Large intestine (tissue), 12 donors: ENCODE measurements around the gene FAM241A. TPM values are rescaled to one million over a fixed set of nuclear protein-coding genes. Genes with fewer than 3 reads are reported as not detected.

Source experiments
- DNase-seq, 2 donors: peaks; one replicate each; pipeline versions ENCODE4 v3.0.0 to v3.0.0-alpha.2; 2013
- H3K27ac ChIP-seq: one replicate; pipeline ENCODE4 v1.5.1; 2013; ENCODE audit warnings: low read length
- H3K27me3 ChIP-seq: 2 replicates; pipeline ENCODE4 v1.6.1; 2013; ENCODE audit warnings: low read length; ENCODE audit not compliant: control insufficient read depth, insufficient read depth
- H3K36me3 ChIP-seq: 2 replicates; pipeline ENCODE4 v1.6.1; 2013; ENCODE audit warnings: low read length; ENCODE audit not compliant: control insufficient read depth, insufficient read depth
- H3K4me1 ChIP-seq: one replicate; pipeline ENCODE4 v1.6.1; 2013; ENCODE audit warnings: low read length; ENCODE audit not compliant: control insufficient read depth, insufficient read depth
- H3K4me3 ChIP-seq: one replicate; pipeline ENCODE4 v1.5.1; 2013; ENCODE audit warnings: low read length
- H3K9me3 ChIP-seq: one replicate; pipeline ENCODE4 v1.6.1; 2013; ENCODE audit warnings: mild to moderate bottlenecking, low read depth, low read length, moderate library complexity; ENCODE audit not compliant: control insufficient read depth
- WGBS: methylation state at CpG from one replicate; pipeline ENCODE4 v1.1.5; 2013; ENCODE audit warnings: low lambda C conversion rate; ENCODE audit not compliant: insufficient coverage; 5-methylcytosine and 5-hydroxymethylcytosine counted together
- long read RNA-seq, 11 donors: transcript quantifications; one replicate each; lab custom pipeline, GENCODE V29; 2026
- polyA plus RNA-seq: library from polyadenylated mRNA; unstranded; fragments of 120-200 nt; gene quantifications from one replicate; pipeline ENCODE4 v1.2.1, GENCODE V29; 2013

FAM241A gene
- polyA plus RNA-seq: 1.3 TPM
- long read RNA-seq, donor 1, full-length matches to known transcripts: 4 of 4 reads
- long read RNA-seq, donor 1, partial matches to known transcripts: 0 of 4 reads
- long read RNA-seq, donor 1, other reads (novel, unspliced or antisense): 0 of 4 reads
- long read RNA-seq, donor 2, full-length matches to known transcripts: 6 of 6 reads
- long read RNA-seq, donor 2, partial matches to known transcripts: 0 of 6 reads
- long read RNA-seq, donor 2, other reads (novel, unspliced or antisense): 0 of 6 reads
- long read RNA-seq, donor 3, full-length matches to known transcripts: 8 of 8 reads
- long read RNA-seq, donor 3, partial matches to known transcripts: 0 of 8 reads
- long read RNA-seq, donor 3, other reads (novel, unspliced or antisense): 0 of 8 reads
- long read RNA-seq, donor 4, full-length matches to known transcripts: 1 of 1 reads
- long read RNA-seq, donor 4, partial matches to known transcripts: 0 of 1 reads
- long read RNA-seq, donor 4, other reads (novel, unspliced or antisense): 0 of 1 reads
- long read RNA-seq, donor 5, full-length matches to known transcripts: 4 of 4 reads
- long read RNA-seq, donor 5, partial matches to known transcripts: 0 of 4 reads
- long read RNA-seq, donor 5, other reads (novel, unspliced or antisense): 0 of 4 reads
- long read RNA-seq, donor 6, full-length matches to known transcripts: 11 of 11 reads
- long read RNA-seq, donor 6, partial matches to known transcripts: 0 of 11 reads
- long read RNA-seq, donor 6, other reads (novel, unspliced or antisense): 0 of 11 reads
- long read RNA-seq, donor 7, full-length matches to known transcripts: 5 of 5 reads
- long read RNA-seq, donor 7, partial matches to known transcripts: 0 of 5 reads
- long read RNA-seq, donor 7, other reads (novel, unspliced or antisense): 0 of 5 reads
- long read RNA-seq, donor 8, full-length matches to known transcripts: 8 of 8 reads
- long read RNA-seq, donor 8, partial matches to known transcripts: 0 of 8 reads
- long read RNA-seq, donor 8, other reads (novel, unspliced or antisense): 0 of 8 reads
- long read RNA-seq, donor 9: 0 reads
- long read RNA-seq, donor 10, full-length matches to known transcripts: 4 of 4 reads
- long read RNA-seq, donor 10, partial matches to known transcripts: 0 of 4 reads
- long read RNA-seq, donor 10, other reads (novel, unspliced or antisense): 0 of 4 reads
- long read RNA-seq, donor 11, full-length matches to known transcripts: 6 of 6 reads
- long read RNA-seq, donor 11, partial matches to known transcripts: 0 of 6 reads
- long read RNA-seq, donor 11, other reads (novel, unspliced or antisense): 0 of 6 reads

- Histone ChIP-seq H3K27ac (peak within 1 kb of the TSS; percentile 71), H3K9me3 (peaks cover 5% of the 10 kb centered on the region), H3K4me1 (peaks cover 5% of the 10 kb centered on the region), H3K36me3 (no peaks in the 10 kb centered on the region), H3K4me3 (peak within 1 kb of the TSS; percentile 71), H3K27me3 (peaks cover 4% of the 10 kb centered on the region)
- peak; percentile 59 to 77 for DNase-seq
- no CpG with 5 or more reads among the region's 70 CpGs for WGBS
Measured at GRCh38 chr4:112145326-112145789, at the start of gene FAM241A. FAM241A (plus strand) TSS chr4:112145454; CDS start chr4:112145581, 127 bp downstream.

GRCh38 chr4:112098841-112099530, 46.3 kb upstream of the FAM241A start:
- no peak for DNase-seq
- H3K9me3 ChIP-seq: no peaks in the 10 kb centered on the region
- no peak overlapping the region for H3K4me3 ChIP-seq
- WGBS: 88% methylated on average over 4 of the region's 4 CpGs
- peaks cover 2% of the 10 kb centered on the region for H3K27me3 ChIP-seq
- H3K36me3 ChIP-seq: no peaks in the 10 kb centered on the region
- H3K4me1 ChIP-seq: no peaks in the 10 kb centered on the region
- H3K27ac ChIP-seq: no peak overlapping the region

GRCh38 chr4:112099701-112100297, 45.5 kb upstream of the FAM241A start:
- Histone ChIP-seq H3K9me3 (no peaks in the 10 kb centered on the region), H3K36me3 (no peaks in the 10 kb centered on the region), H3K4me3 (no peak overlapping the region), H3K27ac (no peak overlapping the region), H3K27me3 (peaks cover 2% of the 10 kb centered on the region), H3K4me1 (no peaks in the 10 kb centered on the region)
- WGBS: 0% methylated on average over 2 of the region's 5 CpGs
- DNase-seq: peak in 1 of 2 donors; percentile 37

GRCh38 chr4:112102875-112103370, 42.3 kb upstream of the FAM241A start:
- 70% methylated on average over 2 of the region's 6 CpGs for WGBS
- H3K4me3 ChIP-seq: no peak overlapping the region
- H3K27me3 ChIP-seq: peaks cover 2% of the 10 kb centered on the region
- H3K36me3 ChIP-seq: no peaks in the 10 kb centered on the region
- no peak overlapping the region for H3K27ac ChIP-seq
- no peak for DNase-seq
- no peaks in the 10 kb centered on the region for H3K4me1 ChIP-seq
- no peaks in the 10 kb centered on the region for H3K9me3 ChIP-seq

GRCh38 chr4:112105201-112105969, 39.9 kb upstream of the FAM241A start:
- Histone ChIP-seq H3K4me1 (no peaks in the 10 kb centered on the region), H3K27ac (no peak overlapping the region), H3K9me3 (no peaks in the 10 kb centered on the region), H3K4me3 (no peak overlapping the region), H3K36me3 (no peaks in the 10 kb centered on the region), H3K27me3 (no peaks in the 10 kb centered on the region)
- DNase-seq: no peak
- WGBS: no CpG with 5 or more reads among the region's 2 CpGs

- H3K27me3 ChIP-seq: no peaks in the 10 kb centered on the region
- no CpG with 5 or more reads among the region's 3 CpGs for WGBS
- H3K27ac ChIP-seq: no peak overlapping the region
Measured at GRCh38 chr4:112109360-112110058, 35.7 kb upstream of the FAM241A start.

GRCh38 chr4:112110059-112110425, 35.2 kb upstream of the FAM241A start:
- DNase-seq: no peak
- WGBS: no CpG with 5 or more reads among the region's 1 CpG
- H3K27ac ChIP-seq: no peak overlapping the region
- H3K4me1 ChIP-seq: peaks cover 4% of the 10 kb centered on the region
- no peak overlapping the region for H3K4me3 ChIP-seq
- H3K27me3 ChIP-seq: no peaks in the 10 kb centered on the region
- no peaks in the 10 kb centered on the region for H3K9me3 ChIP-seq
- no peaks in the 10 kb centered on the region for H3K36me3 ChIP-seq

More at GRCh38 chr4:112109360-112110058, 35.7 kb upstream of the FAM241A start:
- Histone ChIP-seq H3K9me3 (no peaks in the 10 kb centered on the region), H3K36me3 (no peaks in the 10 kb centered on the region), H3K4me1 (peaks cover 4% of the 10 kb centered on the region), H3K4me3 (no peak overlapping the region)
- peak in 1 of 2 donors; percentile 9 for DNase-seq

- Histone ChIP-seq H3K27ac (no peak overlapping the region), H3K4me3 (no peak overlapping the region), H3K36me3 (no peaks in the 10 kb centered on the region), H3K27me3 (no peaks in the 10 kb centered on the region), H3K9me3 (no peaks in the 10 kb centered on the region), H3K4me1 (peaks cover 4% of the 10 kb centered on the region)
- DNase-seq: no peak
- WGBS: 100% methylated on average over 1 of the region's 1 CpG
Measured at GRCh38 chr4:112111306-112111705, 33.9 kb upstream of the FAM241A start.
